GM23338 (cell line): ENCODE measurements around the gene PLCL1.

Source experiments
- CREB1 ChIP-seq: fragments of 250-450 bp; sonication (Bioruptor Pico); IDR thresholded peaks from 2 replicates; pipeline ENCODE4 v1.5.0; 2020; ENCODE audit warnings: low read depth, mild to moderate bottlenecking, moderate library complexity
- CTCF ChIP-seq, 2 experiments: fragments of 200-600 bp in 1 of 2; sonication (generic) in 1 of 2; conservative IDR thresholded peaks; 2 replicates each; pipeline versions ENCODE4 v1.5.1 to v1.6.1; 2016 to 2017; ENCODE audit warnings: antibody characterized with exemption in 2 of 2, low read depth in 2 of 2, mild to moderate bottlenecking in 2 of 2, moderate library complexity in 1 of 2
- ETS1 ChIP-seq: IDR thresholded peaks from 2 replicates; pipeline ENCODE4 v1.6.1; 2016; ENCODE audit warnings: antibody characterized with exemption
- EZH2 ChIP-seq: fragments of 200-600 bp; sonication (generic); IDR thresholded peaks from one replicate; pipeline ENCODE4 v1.8.0; 2017; ENCODE audit warnings: antibody characterized with exemption, mild to moderate bottlenecking, low read depth; ENCODE audit not compliant: unreplicated experiment
- JUNB ChIP-seq: IDR thresholded peaks from one replicate; pipeline ENCODE4 v1.6.1; 2016; ENCODE audit warnings: antibody characterized with exemption; ENCODE audit not compliant: unreplicated experiment
- POLR2AphosphoS5 ChIP-seq: IDR thresholded peaks from 2 replicates; pipeline ENCODE4 v1.6.1; 2016; ENCODE audit warnings: antibody characterized with exemption, low read depth
- STAT1 ChIP-seq: IDR thresholded peaks from one replicate; pipeline ENCODE4 v1.6.1; 2016; ENCODE audit warnings: antibody characterized with exemption; ENCODE audit not compliant: unreplicated experiment
- ZNF462 ChIP-seq: fragments of 250-450 bp; sonication (Bioruptor Pico); IDR thresholded peaks from 2 replicates; pipeline ENCODE4 v1.5.0; 2020; ENCODE audit warnings: mild to moderate bottlenecking, moderate library complexity
- TF ChIP-seq, protein P1 (sequence below): IDR thresholded peaks from one replicate; pipeline ENCODE4 v1.6.1; 2018; ENCODE audit warnings: antibody characterized with exemption; ENCODE audit not compliant: unreplicated experiment

DNA sequence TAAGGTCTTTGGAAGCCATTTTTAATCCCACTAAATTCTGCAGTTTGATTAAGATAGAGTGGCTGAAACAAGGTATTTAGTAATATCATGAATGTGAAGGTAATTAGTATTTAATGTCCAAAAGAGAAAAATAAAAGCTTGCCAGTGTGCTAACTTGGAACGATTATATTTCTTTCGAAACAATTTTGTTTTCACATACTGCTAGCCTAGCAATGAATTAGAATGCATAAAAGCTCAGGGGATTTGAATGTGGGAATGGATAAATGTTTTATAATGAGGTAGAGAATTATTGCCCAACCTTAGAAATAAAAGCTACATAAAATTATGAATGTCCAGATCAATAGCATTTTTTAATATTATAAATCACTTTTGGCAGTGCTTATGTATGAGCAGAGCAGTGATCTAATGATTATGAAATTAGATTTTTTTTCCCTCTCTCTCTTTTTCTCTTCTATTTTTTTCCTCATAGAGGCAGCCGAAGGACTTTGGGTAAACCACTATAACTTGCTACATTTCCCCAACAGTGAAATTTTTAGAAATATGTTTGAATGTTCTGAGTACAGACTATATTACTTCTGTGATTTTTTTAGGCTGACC lies 75.5 kb downstream of the PLCL1 start:
- no peak for TF ChIP-seq EZH2
- TF ChIP-seq STAT1 = no peak
- no peak for TF ChIP-seq CTCF (conservative IDR thresholded peaks at IDR 0.05; ENCODE audit: low read depth in 2 of 2)
- TF ChIP-seq POLR2AphosphoS5 = no peak
- TF ChIP-seq, protein P1, sequence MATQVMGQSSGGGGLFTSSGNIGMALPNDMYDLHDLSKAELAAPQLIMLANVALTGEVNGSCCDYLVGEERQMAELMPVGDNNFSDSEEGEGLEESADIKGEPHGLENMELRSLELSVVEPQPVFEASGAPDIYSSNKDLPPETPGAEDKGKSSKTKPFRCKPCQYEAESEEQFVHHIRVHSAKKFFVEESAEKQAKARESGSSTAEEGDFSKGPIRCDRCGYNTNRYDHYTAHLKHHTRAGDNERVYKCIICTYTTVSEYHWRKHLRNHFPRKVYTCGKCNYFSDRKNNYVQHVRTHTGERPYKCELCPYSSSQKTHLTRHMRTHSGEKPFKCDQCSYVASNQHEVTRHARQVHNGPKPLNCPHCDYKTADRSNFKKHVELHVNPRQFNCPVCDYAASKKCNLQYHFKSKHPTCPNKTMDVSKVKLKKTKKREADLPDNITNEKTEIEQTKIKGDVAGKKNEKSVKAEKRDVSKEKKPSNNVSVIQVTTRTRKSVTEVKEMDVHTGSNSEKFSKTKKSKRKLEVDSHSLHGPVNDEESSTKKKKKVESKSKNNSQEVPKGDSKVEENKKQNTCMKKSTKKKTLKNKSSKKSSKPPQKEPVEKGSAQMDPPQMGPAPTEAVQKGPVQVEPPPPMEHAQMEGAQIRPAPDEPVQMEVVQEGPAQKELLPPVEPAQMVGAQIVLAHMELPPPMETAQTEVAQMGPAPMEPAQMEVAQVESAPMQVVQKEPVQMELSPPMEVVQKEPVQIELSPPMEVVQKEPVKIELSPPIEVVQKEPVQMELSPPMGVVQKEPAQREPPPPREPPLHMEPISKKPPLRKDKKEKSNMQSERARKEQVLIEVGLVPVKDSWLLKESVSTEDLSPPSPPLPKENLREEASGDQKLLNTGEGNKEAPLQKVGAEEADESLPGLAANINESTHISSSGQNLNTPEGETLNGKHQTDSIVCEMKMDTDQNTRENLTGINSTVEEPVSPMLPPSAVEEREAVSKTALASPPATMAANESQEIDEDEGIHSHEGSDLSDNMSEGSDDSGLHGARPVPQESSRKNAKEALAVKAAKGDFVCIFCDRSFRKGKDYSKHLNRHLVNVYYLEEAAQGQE = no peak
- no peak for TF ChIP-seq ZNF462
- no peak for TF ChIP-seq ETS1
- no peak for TF ChIP-seq JUNB
- no peak for TF ChIP-seq CREB1 (CRISPR knock-in tag)
